Measurements from ENCODE around the gene WFDC5. TPM values are rescaled to one million over a fixed set of nuclear protein-coding genes. Genes with fewer than 3 reads are reported as not detected.

The WFDC5 gene
- total RNA-seq, 1 experiment from 2014 or later, result not detected

GRCh38 chr20:45103072-45103471 lies 11.9 kb downstream of the WFDC5 start (continued):
- TF ChIP-seq E2F5 (CRISPR knock-in tag; IDR thresholded peaks at IDR 0.05) (no peak), ZNF396 (CRISPR knock-in tag; IDR thresholded peaks at IDR 0.05; ENCODE audit: borderline replicate concordance) (no peak), ZMAT4 (CRISPR knock-in tag; IDR thresholded peaks at IDR 0.05) (no peak), ZNF263 (CRISPR knock-in tag; IDR thresholded peaks at IDR 0.05; ENCODE audit: low read depth) (no peak), PRRX2 (CRISPR knock-in tag; IDR thresholded peaks at IDR 0.05) (no peak), ATF6 (CRISPR knock-in tag; IDR thresholded peaks at IDR 0.05) (no peak)

- H3K4me3 Mint-ChIP-seq, result peak overlapping the region; percentile 69
These were observed 13.6 kb downstream of the WFDC5 start for GRCh38 chr20:45101333-45101850.

More at GRCh38 chr20:45101333-45101850, 13.6 kb downstream of the WFDC5 start:
- ATAC-seq (no peak), DNase-seq (ENCODE audit: low spot score) (no peak)
- Mint-ChIP-seq H3K9me3 (0 out of 2 replicates have a peak, but pooled peaks cover 4% of the 10 kb centered on the region), H3K27ac (no peak overlapping the region), H3K36me3 (peaks cover 3% of the 10 kb centered on the region; the same call in 1 of the 2 replicates), H3K27me3 (ENCODE audit: low read depth) (peaks cover 58% of the 10 kb centered on the region), H3K4me1 (peaks cover 15% of the 10 kb centered on the region)
- ChIA-PET CTCF (interaction anchor here (0.6 to 9.5 kb wide), 9 partner anchors 11 to 193 kb away, joined by 3 to 165 read pairs (median 4); partner anchors contain the start of gene WFDC5), POLR2A (no interaction called here)
- TF ChIP-seq IRF2 (CRISPR knock-in tag; IDR thresholded peaks at IDR 0.05; ENCODE audit: borderline replicate concordance, low read depth) (no peak), ATF6 (CRISPR knock-in tag; IDR thresholded peaks at IDR 0.05) (no peak), ZNF396 (CRISPR knock-in tag; IDR thresholded peaks at IDR 0.05; ENCODE audit: borderline replicate concordance) (no peak), ZNF121 (CRISPR knock-in tag; IDR thresholded peaks at IDR 0.05) (no peak), KAT7 (CRISPR knock-in tag; IDR thresholded peaks at IDR 0.05; ENCODE audit: borderline replicate concordance) (no peak), E2F1 (CRISPR knock-in tag; IDR thresholded peaks at IDR 0.05) (no peak), MXD4 (CRISPR knock-in tag; IDR thresholded peaks at IDR 0.05; ENCODE audit: borderline replicate concordance) (no peak), SOX15 (CRISPR knock-in tag; IDR thresholded peaks at IDR 0.05) (no peak), ZNF512 (CRISPR knock-in tag; IDR thresholded peaks at IDR 0.05; ENCODE audit: borderline replicate concordance) (no peak), ZNF232 (CRISPR knock-in tag; IDR thresholded peaks at IDR 0.05) (no peak), ERG (CRISPR knock-in tag; IDR thresholded peaks at IDR 0.05) (no peak), FOXK1 (CRISPR knock-in tag; IDR thresholded peaks at IDR 0.05) (no peak), SMAD4 (CRISPR knock-in tag; IDR thresholded peaks at IDR 0.05) (no peak), PREB (CRISPR knock-in tag; IDR thresholded peaks at IDR 0.05; ENCODE audit: borderline replicate concordance) (no peak), USF1 (CRISPR knock-in tag; IDR thresholded peaks at IDR 0.05) (no peak), FOXP4 (CRISPR knock-in tag; IDR thresholded peaks at IDR 0.05) (no peak), GABPB1 (CRISPR knock-in tag; IDR thresholded peaks at IDR 0.05) (no peak), MAX (CRISPR knock-in tag; IDR thresholded peaks at IDR 0.05) (no peak)
